SW480 (cell line): Measurements from ENCODE around the gene NRIP1.

Experiments
- DNase-seq: peaks from one replicate; pipeline ENCODE4 v3.0.0-alpha.2; 2016; ENCODE audit warnings: low spot score

The NRIP1 gene

DNA sequence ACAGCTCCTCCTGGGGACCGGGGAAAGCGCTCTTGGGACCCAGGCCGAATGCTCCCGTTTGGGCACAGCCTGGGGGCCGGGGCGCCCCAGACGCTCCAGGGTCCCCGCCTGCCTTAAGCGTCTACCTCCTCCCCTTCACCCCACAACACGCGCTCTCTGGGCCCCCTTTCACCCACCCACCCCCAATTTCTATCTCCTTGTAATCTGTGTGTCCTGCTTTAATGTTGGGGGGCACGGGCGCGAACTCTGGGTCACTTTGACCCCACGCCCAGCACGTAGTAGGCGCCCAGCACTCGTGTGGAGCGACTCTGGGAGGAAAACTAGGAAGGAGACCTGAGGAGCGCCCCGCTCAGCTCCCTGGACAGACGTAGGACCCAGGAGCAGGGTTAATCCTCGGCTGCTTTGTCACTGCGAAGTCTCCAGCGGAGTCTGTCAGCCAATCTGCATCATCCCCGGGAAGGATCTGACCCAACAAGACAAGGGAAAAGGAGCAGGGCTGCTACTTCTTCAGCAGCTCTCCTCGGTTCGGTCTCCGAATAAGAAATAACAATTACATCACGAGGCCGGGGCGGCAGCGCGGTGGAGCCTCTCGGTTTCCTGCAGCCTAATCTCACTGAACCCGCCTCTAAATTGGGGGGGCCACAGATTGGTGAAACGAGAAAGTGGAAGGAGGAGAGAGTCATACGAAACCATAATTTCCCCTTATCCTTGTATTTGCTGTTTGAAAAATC lies 757 bp upstream of the NRIP1 start:
- no peak for DNase-seq

DNA sequence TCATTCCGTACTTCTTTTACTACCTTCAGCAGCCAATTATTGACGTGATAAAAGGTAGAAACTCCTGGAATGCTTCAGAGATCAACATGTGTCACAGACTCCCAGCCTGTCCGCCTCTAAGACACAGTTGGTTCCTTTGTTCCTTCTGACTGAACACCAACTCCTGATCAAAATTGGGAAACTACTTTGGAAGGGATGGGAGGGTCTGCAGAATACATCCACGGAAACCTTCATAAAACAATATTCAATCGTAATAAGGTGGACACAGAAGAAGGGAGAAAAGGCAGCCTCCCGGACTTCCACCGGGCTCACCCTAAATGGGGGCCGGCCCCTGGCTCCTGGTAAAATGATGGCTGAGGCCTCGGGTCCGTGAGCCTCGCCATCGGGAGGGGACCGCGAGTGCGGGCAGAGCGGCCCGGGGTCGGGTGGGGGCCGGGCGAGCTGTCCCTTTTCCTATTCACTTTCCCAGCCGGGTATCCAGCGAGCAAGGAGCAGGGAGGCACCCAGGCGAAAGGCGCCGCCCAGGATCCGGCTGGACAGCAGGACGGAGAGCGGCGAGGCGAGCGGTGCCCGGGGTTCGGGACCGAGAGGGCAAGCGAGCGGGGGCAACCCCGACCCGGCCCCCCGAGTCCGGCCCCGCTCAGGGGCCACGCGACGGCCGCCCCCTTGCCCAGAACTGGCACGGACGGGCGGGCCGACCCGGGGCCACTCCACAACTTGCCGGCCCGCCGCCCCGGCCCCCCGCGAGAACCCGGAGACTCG lies 805 bp downstream of the NRIP1 start:
- peak; percentile 55 for DNase-seq

DNA sequence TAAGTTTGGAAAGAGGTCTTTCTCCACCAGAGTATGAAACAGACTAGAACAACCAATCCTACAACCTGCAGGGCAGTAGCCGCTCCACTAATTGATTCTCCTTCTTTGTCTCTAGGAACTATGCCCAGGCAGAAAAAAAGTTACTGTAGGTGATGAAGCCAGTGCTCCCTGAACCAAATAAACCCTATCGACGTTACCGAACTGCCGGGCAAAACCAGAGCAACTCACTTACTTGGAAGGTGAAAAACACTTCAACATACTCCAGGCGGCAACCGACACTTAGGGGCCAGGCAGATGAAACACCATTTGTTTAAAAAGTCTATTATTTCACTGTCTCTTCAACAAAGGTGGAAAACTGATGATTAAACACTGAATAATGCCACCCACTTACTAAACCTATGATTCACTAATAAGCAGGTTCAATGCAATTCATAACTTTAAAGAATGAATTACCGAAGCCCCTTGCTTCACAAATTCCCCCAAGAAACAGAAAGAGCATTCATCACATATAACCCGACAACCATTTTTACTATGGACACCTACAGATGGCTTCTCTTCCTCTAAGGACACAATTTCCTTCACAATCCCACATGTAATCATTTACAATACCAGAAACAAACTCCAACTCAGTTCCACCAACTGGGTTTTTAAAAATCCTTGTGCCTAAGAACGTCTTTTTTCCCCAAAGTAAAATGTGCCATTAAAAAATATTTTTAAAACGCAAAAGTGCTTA lies 1.6 kb downstream of the NRIP1 start:
- DNase-seq, result no peak

DNA sequence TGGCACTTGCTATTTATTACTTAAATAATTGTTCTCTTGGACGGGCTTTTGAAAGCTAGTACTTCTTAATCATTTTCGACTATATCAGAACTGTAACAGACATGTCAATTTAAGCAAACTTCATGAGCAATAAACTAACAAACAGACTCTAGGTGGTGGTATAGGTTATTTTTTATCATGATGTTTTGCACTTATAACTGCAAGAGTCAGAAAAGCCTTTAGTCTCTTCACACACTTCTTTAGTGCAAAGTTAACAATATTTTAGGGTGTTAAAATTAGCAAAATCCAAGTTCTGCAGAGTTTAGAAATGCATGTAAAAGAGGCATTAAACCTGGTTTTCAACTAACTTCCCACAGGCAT lies 2.2 kb downstream of the NRIP1 start:
- no peak for DNase-seq

DNA sequence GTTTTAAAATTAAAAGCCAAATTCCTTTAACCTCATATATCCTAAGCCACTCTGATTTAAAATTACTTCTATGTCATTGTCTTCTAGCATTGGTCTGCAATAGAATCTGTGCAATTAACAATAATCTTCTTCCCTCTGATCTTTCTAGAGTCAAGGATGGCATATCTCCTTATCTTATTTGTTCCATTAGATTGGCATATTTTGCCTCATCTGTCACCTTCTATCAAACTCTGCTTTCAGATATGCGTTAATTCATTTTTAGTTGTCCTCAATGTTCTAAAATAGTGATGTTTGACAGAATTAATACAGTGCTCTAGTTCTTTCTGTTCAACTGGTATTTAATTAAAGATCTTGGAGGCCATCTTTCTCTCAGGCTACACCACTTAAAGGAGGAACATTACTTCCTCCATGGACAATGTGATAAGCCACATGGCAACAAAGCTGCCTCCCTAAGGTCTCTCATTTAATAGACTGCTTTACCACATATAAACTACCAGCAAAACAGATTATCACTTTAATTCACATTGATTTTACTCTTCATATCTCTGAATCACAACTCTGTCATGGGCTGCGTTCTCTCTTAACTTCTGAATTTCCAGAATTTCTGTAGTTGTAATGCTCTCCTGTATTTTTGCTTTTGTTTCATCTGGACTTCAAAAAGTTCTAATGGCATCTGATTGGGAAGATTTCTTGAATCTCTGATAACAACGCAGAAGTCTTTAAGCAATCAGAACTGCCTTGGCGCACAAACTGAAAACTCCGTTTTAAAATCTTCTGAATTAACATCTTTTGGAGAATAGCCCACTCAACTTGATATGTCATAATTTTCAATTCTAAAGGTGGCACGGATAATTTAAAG lies 2.8 kb downstream of the NRIP1 start:
- no peak for DNase-seq

DNA sequence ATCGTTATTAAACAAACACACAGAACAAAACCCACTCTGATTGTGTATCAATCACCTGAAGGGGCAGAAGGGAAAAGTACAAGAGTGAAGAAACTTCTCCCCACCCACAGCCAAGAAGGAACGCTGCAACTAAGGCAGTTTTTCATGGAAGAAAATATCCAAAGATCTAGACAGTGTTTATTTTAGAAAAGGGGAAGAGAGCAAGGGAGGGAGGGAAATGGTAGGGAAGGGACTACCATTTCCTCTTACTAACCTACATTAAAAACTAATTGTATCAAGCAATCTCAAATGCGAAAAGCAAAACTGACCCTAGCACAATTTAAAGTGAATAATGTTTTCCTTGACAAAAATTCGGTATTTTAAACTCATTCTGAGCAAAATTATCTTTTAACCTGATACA lies 3.5 kb downstream of the NRIP1 start:
- DNase-seq, result no peak

DNA sequence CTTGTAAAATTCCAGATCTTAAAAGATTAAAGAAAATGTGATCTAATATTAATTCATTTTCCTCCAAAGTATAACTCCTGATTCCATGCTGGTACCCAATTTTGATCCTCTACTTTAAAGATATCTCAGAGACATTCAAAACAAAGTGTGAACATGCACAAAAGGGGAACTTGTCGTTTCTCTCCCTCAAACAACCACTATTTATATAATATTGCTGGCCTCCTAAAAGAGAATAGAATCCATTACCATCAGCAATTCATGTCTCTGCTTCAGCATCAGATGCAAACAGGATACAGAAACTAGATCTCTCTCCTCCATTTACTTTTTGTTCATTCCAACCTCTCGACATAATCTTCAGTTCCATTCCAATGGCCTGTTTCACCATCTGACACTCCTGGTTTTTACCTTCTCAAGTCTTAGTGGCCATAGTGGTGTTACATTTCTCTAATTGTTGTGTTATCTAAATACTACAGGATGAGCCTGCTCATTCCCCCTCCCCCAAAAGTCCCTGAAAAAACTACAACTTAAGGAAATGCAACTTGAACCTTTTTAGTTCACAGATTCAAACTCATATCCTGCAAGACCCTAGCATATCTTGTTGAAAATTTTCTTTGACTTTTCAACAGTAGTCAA lies 4.1 kb downstream of the NRIP1 start:
- no peak for DNase-seq

DNA sequence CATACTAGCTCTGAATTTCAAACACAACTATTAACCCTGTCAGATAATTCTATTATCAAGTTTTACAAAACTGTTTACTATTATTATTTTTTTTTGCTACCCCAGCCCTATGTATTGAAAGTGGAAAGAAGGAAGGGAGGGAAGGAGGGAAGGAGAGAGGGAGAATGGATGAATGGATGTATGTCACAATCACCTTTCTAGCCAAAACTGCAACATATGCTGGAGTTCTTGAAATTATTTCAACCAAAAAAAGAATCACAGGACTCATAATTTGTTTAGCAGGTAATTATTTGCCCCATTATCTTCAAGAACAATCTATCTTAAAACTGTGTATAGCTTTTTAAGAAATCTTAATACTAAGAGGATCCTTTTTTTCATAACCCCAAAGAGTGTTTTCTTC lies 5.4 kb downstream of the NRIP1 start:
- DNase-seq, result no peak

DNA sequence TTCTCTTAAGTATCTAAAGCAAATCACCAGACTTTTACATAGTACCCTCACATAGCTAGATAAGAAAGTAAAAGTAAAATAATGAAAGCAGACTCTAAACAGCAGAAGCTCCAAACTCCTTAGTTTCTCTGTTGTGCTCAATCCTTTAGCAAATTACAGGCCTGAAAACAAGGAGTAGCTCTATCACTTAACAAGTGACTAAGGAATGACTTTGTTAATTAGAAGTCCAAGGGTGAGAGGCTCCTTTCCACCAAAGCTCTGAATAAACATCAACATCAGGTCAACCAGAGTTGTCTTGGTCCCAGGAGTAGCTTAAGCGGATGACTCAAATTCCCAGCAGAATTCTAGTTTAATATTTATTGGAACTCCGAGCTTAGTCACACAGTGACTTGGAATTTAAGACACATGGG lies 5.9 kb downstream of the NRIP1 start:
- no peak for DNase-seq

DNA sequence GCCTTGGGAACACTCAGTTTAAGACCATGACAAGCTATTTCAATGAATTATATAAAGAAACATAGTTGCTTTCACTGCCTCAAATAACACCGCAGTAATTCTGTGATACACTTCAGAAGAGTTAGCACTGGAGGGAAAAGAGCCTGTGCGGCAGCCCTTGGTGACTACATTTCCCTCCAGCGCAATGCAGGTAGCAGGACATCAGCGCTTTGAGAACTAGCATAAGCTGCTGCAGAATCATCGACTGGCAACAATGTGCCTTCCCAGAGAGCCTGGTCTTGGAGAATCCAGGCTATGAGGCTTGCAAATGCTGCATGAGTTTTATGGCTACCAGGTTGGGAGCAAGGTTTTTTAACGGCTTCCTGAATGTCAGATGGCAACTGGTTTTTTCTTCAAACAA lies 7.5 kb downstream of the NRIP1 start:
- no peak for DNase-seq

DNA sequence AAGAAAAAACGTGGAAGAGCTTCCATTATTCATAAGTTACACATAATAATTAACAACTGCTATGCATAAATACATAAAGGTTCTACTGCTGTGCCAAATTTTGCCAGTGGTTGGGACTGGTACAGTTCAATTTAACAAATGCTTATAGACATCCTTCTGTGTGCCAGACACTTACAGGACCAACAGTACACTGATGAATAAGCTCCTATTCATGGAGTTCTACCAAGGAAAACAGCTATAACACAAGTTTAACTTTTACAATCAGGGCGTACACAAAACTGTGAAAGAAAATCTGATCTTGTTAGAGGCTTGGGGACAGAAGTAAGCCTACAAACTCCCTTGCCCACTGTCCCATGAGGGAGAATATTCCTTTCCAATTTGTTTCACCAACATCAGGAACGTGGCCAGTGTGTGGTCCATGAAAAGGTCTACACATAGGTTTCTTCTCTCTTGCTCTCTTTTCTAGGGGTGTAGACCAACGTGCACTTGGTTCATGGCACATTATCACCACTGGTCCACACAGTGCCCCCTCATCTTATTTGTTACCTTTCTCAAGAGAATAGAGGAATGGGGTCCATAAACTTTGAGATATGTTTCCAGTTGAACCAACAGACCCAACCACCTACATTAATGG lies 10.1 kb downstream of the NRIP1 start:
- DNase-seq, result no peak

DNA sequence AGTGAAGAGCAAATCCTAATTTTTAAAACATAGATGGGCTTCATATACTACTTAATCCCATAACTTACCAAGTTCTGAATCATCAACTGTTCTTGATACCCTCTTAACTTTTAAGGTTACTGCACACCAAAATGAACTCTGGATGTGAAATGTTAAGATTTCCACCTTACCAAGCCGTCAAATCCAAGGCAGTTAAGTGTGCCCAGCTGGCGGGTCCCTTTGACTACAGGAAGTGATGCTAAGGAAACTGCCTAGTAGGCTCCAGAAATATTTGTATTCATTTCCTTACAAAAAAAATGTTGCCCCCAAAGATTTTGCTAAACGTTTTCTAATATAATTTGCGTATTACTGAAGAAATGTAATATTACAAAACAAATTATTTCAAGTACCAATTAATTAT lies 10.7 kb downstream of the NRIP1 start:
- DNase-seq, result no peak

DNA sequence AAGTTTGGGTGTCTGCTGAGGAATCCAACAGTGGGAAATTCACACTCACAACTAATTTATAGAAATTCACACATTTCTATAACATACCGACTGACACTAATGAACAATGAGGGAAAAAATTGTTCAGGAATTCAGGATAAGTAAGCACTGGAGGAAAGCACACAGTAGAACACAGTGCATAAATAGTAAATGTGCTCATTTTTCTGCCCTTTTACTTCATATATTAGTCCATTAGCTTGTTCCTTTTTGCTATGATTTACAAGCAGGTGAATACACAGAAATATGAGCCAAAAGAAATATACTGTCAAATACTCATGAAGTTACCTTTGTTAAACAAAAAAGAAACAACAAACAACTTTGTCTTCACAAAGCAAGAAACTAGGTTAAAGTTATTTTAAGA lies 11.3 kb downstream of the NRIP1 start:
- no peak for DNase-seq

DNA sequence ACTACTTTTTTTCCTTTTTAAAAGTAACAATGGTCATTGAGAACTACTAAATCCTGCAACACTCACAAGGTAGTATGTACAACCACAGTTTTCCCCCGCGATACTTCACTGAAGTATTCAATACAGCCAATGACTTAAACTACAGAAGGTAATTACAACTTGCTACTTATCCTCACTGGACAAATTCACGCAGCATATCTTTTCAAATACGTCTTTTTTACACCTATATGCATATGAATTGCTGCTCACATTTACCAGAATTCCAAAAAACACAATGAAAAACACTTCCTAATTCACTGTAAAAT lies 12.4 kb downstream of the NRIP1 start:
- DNase-seq, result no peak

DNA sequence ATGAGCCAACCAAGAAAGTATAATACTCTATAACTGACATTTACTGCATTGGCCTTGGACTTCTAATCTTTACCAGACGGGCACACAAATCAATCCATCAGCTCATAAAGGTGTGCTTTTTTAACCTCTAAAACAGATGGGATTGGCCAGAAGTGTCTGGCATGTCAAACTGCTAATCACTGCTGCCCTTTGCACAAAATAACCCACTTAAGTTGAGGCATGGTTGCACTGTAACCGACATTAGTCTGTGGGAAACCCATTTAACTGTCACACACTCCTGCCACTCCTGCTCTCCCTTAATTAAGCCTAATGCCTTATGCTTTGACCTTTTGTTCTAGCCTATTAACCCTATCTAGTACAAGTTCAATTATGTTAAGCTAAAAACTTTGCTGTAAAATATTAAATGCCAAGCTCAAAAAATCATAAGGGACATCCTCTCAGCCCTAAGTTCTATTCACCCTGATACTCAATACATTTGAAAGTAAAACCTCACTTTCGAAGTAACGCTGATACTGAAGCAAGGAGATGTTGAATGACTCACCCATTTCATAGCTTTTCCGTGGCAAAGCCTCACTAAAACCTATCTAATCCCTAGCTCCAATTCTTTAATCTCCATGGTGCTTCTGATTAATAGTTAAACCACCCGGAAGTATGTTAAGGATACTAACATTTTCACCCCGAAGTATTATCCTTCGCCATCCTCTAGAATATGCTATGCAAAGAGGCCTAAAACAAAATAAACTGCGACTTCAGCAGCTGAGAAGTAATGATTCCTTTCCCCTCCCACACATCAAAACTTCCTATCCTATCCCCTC lies 12.9 kb downstream of the NRIP1 start:
- no peak for DNase-seq

DNA sequence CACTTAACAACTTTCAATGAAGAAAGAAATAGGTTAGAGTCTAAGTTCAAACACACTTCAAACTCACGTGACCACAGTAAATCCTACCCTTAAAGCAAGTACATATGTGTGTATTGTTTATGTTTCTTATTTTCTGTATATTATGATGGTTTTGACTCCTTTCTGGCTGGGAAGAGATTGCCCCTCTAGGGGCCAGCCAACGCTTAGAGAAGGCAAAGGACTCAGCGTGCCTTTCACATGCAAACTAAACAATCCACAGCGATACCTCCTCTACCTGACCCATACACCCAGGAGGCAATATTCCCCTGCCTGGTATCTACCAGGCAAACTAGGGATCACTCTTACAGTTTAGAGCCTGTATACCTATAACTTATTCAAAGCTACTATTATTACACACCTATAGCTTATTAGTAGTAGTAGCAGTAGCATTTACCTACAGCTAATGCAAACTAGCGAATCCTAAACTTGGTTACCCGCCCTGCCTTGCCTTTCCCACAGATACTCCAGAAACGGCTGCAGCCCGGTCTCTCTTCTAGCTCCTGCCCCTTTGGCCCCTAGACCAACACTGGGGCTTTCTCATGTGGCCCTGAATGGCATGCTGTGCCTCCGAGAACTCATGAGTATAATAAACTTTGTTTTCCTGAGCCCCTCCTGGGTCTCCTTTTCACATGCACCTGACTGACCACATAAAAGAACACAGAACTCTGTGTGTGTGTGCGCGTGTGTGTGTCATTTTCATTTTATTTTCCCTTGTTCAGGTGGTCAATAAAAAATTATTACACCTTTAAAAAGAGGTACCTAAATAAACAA lies 14.0 kb downstream of the NRIP1 start:
- peak; percentile 66 for DNase-seq

DNA sequence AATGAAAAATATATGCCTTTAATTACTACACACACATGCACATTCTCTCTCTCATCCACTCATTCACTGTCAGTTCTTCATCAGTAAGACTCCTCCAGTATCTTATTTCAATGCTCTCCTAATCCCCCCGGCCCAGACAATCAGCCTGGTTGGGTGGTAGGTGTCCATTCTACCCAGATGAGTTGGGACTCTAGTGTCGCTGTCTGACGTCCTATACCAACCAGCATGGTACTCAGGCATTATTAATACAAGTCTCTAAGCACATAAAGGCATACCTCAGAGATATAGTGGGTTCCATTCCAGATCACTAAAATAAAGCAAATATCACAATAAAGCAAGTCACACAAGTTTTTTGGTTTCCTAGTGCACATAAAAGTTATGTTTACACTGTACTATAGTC lies 19.8 kb downstream of the NRIP1 start:
- no peak for DNase-seq

DNA sequence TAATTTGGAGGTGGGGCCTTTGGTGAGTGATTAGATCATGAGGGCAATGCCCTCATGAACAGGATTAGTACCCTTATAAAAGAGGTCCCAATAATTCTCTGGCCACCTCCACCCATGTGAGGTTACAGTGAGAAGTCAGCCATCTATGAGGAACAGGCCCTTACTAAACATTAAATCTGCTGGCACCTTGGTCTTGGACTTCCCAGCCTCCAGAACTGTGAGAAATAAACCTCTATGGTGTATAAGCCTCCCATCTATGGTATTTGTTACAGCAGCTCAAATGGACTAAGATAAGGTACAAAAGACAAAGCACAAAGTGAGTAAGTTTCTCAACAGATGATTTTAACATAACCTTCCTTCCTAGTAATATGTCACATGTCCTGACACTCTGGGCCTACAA lies 22.3 kb downstream of the NRIP1 start:
- no peak for DNase-seq

DNA sequence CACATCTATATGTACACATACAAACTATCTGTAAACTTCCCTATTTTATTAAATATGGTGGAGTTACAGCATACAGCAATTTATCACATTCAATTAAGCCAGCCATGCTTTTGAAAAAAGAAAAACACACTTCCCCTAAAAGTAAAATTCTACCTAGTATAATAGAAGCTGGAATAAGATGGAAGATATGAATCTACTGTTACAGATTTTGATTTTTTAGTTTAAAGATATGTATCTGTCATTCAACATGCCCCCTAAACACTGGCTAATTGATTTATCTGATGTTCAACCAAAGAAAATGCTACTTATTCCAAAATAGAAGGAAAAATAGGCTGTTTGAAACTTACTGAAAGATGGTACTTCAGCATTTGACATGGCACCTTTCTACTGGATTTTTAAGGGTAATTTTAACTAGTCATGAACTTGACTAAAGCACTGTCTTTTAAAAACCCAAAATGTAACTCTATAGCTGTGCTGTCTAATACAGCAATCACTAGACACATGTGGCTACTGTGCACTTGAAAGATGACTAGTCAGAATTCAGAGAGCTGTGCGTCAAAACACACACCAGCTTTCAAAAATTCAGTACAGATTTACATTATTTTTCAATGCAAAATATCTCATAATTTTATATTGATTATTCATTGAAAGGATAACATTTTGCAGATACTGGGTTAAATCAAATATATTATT lies 25.0 kb downstream of the NRIP1 start:
- DNase-seq, result no peak
